Pancreas (tissue), 10 donors: ENCODE data around the gene KCNJ2. TPM values are rescaled to one million over a fixed set of nuclear protein-coding genes. Genes with fewer than 3 reads are reported as not detected.
A peak's percentile ranks its signal among the peaks of the same experiment; 100 is the strongest.

Experiments used
- ATAC-seq, 4 donors: fragments of 200-7000 bp; cut with Tn5 transposase; one replicate each; pipeline versions ENCODE4 v1.8.0 to v1.9.1; 2020; ENCODE audit warnings: mild to moderate bottlenecking in 4 of 4, moderate library complexity in 4 of 4
- DNase-seq, 6 donors: peaks; one replicate each; pipeline ENCODE4 v3.0.0-alpha.2; 2020
- FAIRE-seq: peaks from 2 replicates; lab custom pipeline; 2012; peaks lifted over from hg19 to GRCh38; lab: Jason Lieb, UNC
- H3K27ac ChIP-seq, 4 donors: fragments of 200-600 bp; sonication (generic); 1 replicate in 3 of 4; 2 replicates in 1 of 4; pipeline versions ENCODE4 v1.5.0 to v1.8.0; 2020
- H3K27me3 ChIP-seq, 4 donors: fragments of 200-600 bp; one replicate each; pipeline ENCODE4 v1.8.0; 2021
- H3K36me3 ChIP-seq, 3 donors: fragments of 200-600 bp; sonication (generic) in 1 of 3; one replicate each; pipeline versions ENCODE4 v1.5.0 to v1.8.0; 2020 to 2021
- H3K4me1 ChIP-seq, 3 donors: fragments of 200-600 bp; one replicate each; pipeline ENCODE4 v1.8.0; 2021
- H3K4me3 ChIP-seq, 4 donors: fragments of 200-600 bp; sonication (generic) in 2 of 4; one replicate each; pipeline versions ENCODE4 v1.5.0 to v1.8.0; 2020 to 2021
- H3K9me3 ChIP-seq, 4 donors: fragments of 200-600 bp; one replicate each; pipeline ENCODE4 v1.8.0; 2021
- CTCF ChIP-seq, 4 donors: fragments of 200-600 bp; sonication (generic) in 3 of 4; IDR thresholded peaks; one replicate each; pipeline versions ENCODE4 v1.5.0 to v1.8.0; 2021; ENCODE audit warnings: antibody characterized with exemption in 4 of 4
- WGBS, 2 donors: extraction: QIAGEN DNeasy Blood & Tissue Kit; methylation state at CpG; one replicate each; pipeline ENCODE4 v1.1.7; 2013; 5-methylcytosine and 5-hydroxymethylcytosine counted together
- intact Hi-C, 3 donors: fragments of 100-400 bp; cut with DNase I; formaldehyde crosslinking; loops; one replicate each; pipeline versions ENCODE4 v1.11.1 to v1.14.2; 2022
- polyA plus RNA-seq, 2 donors: library from polyadenylated mRNA; stranded (reverse); fragments of 200-250 nt; gene quantifications; one replicate each; pipeline ENCODE4 v1.2.3, GENCODE V29; 2013
- total RNA-seq, 6 donors: library from RNA; stranded (reverse); fragmentation: NEBNext Ultra II Directional in 4 of 6; extraction: Animal tissue kit (Norgen Biotek cat#: 25700) in 4 of 6; gene quantifications; one replicate each; pipeline versions ENCODE4 v1.2.1 to v1.2.4, GENCODE V29; 2021 to 2023
- donor health status: healthy with polysubstance abuse.
- donor health status: DM: no; HTN: no; CAD: no; lungs with moderate emphysema.
- donor health status: DM: no; HTN: no; CAD: no.
- donor health status: control.
- donor health status: control.
- donor health status: Bipolar disorder and iron deficiency.
- donor health status: DM: yes; HTN: yes; CAD: no.
- donor health status: DM: no; HTN: no; CAD: no.
- donor health status: DM: no; HTN: no; CAD: no.
- donor health status: DM: yes; HTN: yes; CAD: no.

The KCNJ2 gene
- total and polyA plus RNA-seq, 8 donors: 0.32 to 2.3 (median 0.60) TPM

DNA sequence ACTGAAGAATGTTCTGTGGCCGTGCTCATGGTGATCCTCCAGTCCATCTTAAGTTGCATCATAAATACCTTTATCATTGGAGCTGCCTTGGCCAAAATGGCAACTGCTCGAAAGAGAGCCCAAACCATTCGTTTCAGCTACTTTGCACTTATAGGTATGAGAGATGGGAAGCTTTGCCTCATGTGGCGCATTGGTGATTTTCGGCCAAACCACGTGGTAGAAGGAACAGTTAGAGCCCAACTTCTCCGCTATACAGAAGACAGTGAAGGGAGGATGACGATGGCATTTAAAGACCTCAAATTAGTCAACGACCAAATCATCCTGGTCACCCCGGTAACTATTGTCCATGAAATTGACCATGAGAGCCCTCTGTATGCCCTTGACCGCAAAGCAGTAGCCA is 36.8 kb upstream of the KCNJ2 start:
- FAIRE-seq (no peak), DNase-seq (no peak), ATAC-seq (no peak)
- H3K27me3 ChIP-seq: no peaks in the 10 kb centered on the region
- H3K36me3 ChIP-seq: peaks cover 0 to 8% (median 0%) of the 10 kb centered on the region in 3 donors
- WGBS, 2 donors: 92 to 95% methylated on average over 11 of the region's 11 CpGs
- no peak overlapping the region for H3K27ac ChIP-seq
- no peak overlapping the region for H3K4me3 ChIP-seq
- intact Hi-C loops: no loop called here
- H3K9me3 ChIP-seq: no peaks in the 10 kb centered on the region
- TF ChIP-seq CTCF (IDR thresholded peaks at IDR 0.05): no peak
- peaks cover 0 to 7% (median 0%) of the 10 kb centered on the region in 3 donors for H3K4me1 ChIP-seq

GRCh38 chr17:70134042-70134441 is 35.3 kb upstream of the KCNJ2 start:
- no peak overlapping the region for H3K4me3 ChIP-seq
- intact Hi-C loops: no loop called here
- no peak for FAIRE-seq
- no peak for ATAC-seq
- no peak for TF ChIP-seq CTCF (IDR thresholded peaks at IDR 0.05)
- H3K9me3 ChIP-seq: no peaks in the 10 kb centered on the region
- WGBS, 2 donors: 73 to 79% methylated on average over 8 of the region's 8 CpGs
- H3K27me3 ChIP-seq: no peaks in the 10 kb centered on the region
- no peak overlapping the region for H3K27ac ChIP-seq
- no peak for DNase-seq
- peaks cover 0 to 17% (median 5%) of the 10 kb centered on the region in 3 donors for H3K4me1 ChIP-seq
- peaks cover 0 to 8% (median 0%) of the 10 kb centered on the region in 3 donors for H3K36me3 ChIP-seq

- TF ChIP-seq CTCF (IDR thresholded peaks at IDR 0.05): no peak
- intact Hi-C loops: no loop called here
- peaks cover 0 to 8% (median 0%) of the 10 kb centered on the region in 3 donors for H3K36me3 ChIP-seq
- H3K9me3 ChIP-seq: no peaks in the 10 kb centered on the region
- no peak overlapping the region for H3K27ac ChIP-seq
- no peak overlapping the region for H3K4me3 ChIP-seq
- H3K4me1 ChIP-seq: peaks cover 0 to 22% (median 5%) of the 10 kb centered on the region in 3 donors
- 75 to 87% methylated on average over 1 of the region's 1 CpG for WGBS, 2 donors
- no peaks in the 10 kb centered on the region for H3K27me3 ChIP-seq
- no peak for FAIRE-seq
- ATAC-seq: no peak
- no peak for DNase-seq
These were observed 34.6 kb upstream of the KCNJ2 start for GRCh38 chr17:70134777-70135176.

GRCh38 chr17:70136131-70136530 is 33.2 kb upstream of the KCNJ2 start:
- WGBS, 2 donors: 64 to 69% methylated on average over 5 of the region's 5 CpGs
- FAIRE-seq: no peak
- TF ChIP-seq CTCF (IDR thresholded peaks at IDR 0.05): no peak
- Histone ChIP-seq H3K9me3 (no peaks in the 10 kb centered on the region), H3K4me3 (no peak overlapping the region), H3K27ac (peak overlapping the region in 2 of 4 donors; percentile 74 to 77), H3K27me3 (no peaks in the 10 kb centered on the region), H3K4me1 (peaks cover 0 to 22% (median 5%) of the 10 kb centered on the region in 3 donors), H3K36me3 (peaks cover 0 to 8% (median 0%) of the 10 kb centered on the region in 3 donors)
- no peak for ATAC-seq
- no peak for DNase-seq
- intact Hi-C loops: no loop called here

- no peak for TF ChIP-seq CTCF (IDR thresholded peaks at IDR 0.05)
- WGBS, 2 donors: 15 to 19% methylated on average over 9 of the region's 9 CpGs
- FAIRE-seq (peak; percentile 75), DNase-seq (peak in 3 of 6 donors; percentile 13 to 36 (median 29)), ATAC-seq (peak; percentile 87 to 94 (median 92))
- no peaks in the 10 kb centered on the region for H3K27me3 ChIP-seq
- H3K36me3 ChIP-seq: peaks cover 0 to 5% (median 0%) of the 10 kb centered on the region in 3 donors
- H3K27ac ChIP-seq: peak overlapping the region in 3 of 4 donors; percentile 35 to 77 (median 74)
- peak overlapping the region in 2 of 4 donors; percentile 20 to 29 for H3K4me3 ChIP-seq
- peaks cover 0 to 22% (median 5%) of the 10 kb centered on the region in 3 donors for H3K4me1 ChIP-seq
- no peaks in the 10 kb centered on the region for H3K9me3 ChIP-seq
- intact Hi-C loops: no loop called here
These were observed 31.7 kb upstream of the KCNJ2 start for GRCh38 chr17:70137451-70138230.
